B cell (primary cell): ENCODE data around the gene HIP1. TPM values are rescaled to one million over a fixed set of nuclear protein-coding genes. Genes with fewer than 3 reads are reported as not detected.

Source experiments
- ATAC-seq: fragments of 200-7000 bp; cut with Tn5 transposase; one replicate; pipeline ENCODE4 v1.10.0; 2021; ENCODE audit warnings: low read depth, mild to moderate bottlenecking, moderate number of reproducible peaks, moderate library complexity
- CTCF ChIA-PET: fragments of 350-600 bp; sonication (Branson Sonifier 250); formaldehyde crosslinking; loops from one replicate; lab custom pipeline; 2021; ENCODE audit warnings: antibody characterized with exemption, inconsistent platforms; lab: Charles Lee
- POLR2A ChIA-PET: fragments of 350-600 bp; sonication (Branson Sonifier 250); formaldehyde crosslinking; loops from one replicate; lab custom pipeline; 2021; ENCODE audit warnings: antibody characterized with exemption; lab: Charles Lee
- DNase-seq: peaks from one replicate; pipeline ENCODE4 v3.0.0; 2013
- H2AFZ ChIP-seq: 2 replicates; pipeline ENCODE4 v1.6.1; 2012; ENCODE audit warnings: mild to moderate bottlenecking, low read depth, low read length; ENCODE audit not compliant: insufficient read depth, poor library complexity, severe bottlenecking
- H3K27ac ChIP-seq, 2 donors: 1 replicate in 1 of 2; 2 replicates in 1 of 2; pipeline ENCODE4 v1.5.1; 2012 to 2013; ENCODE audit warnings: low read length in 2 of 2, mild to moderate bottlenecking in 2 of 2, moderate library complexity in 1 of 2
- H3K27me3 ChIP-seq, 4 experiments: fragments of 200-600 bp in 1 of 4; sonication (generic) in 1 of 4; replicated peaks in 1 of 4; 1 replicate in 2 of 4; 2 replicates in 2 of 4; pipeline versions ENCODE4 v1.6.1 to v1.7.0; 2013 to 2016; ENCODE audit warnings: low read length in 3 of 4, mild to moderate bottlenecking in 2 of 4, mixed read lengths in 1 of 4, moderate library complexity in 1 of 4; ENCODE audit not compliant: insufficient read depth in 4 of 4, control insufficient read depth in 3 of 4; ENCODE audit errors: control extremely low read depth in 1 of 4
- H3K36me3 ChIP-seq, 2 experiments: replicated peaks in 1 of 2; 1 replicate in 1 of 2; 2 replicates in 1 of 2; pipeline versions ENCODE4 v1.6.1 to v1.7.1; 2013; ENCODE audit warnings: low read length in 1 of 2; ENCODE audit not compliant: insufficient read depth in 2 of 2, control insufficient read depth in 1 of 2; ENCODE audit errors: control extremely low read depth in 1 of 2, extremely low read depth in 1 of 2
- H3K4me1 ChIP-seq, 2 donors: fragments of 200-600 bp in 1 of 2; sonication (generic) in 1 of 2; 1 replicate in 1 of 2; 2 replicates in 1 of 2; pipeline versions ENCODE4 v1.5.1 to v1.6.1; 2013 to 2017; ENCODE audit warnings: low read length in 2 of 2; ENCODE audit not compliant: control insufficient read depth in 2 of 2, insufficient read depth in 2 of 2
- H3K4me2 ChIP-seq: replicated peaks from 2 replicates; pipeline ENCODE3; 2012; ENCODE audit warnings: mild to moderate bottlenecking, low read depth, low read length; ENCODE audit not compliant: poor library complexity, severe bottlenecking
- H3K4me3 ChIP-seq, 5 experiments: fragments of 200-600 bp in 1 of 5; sonication (generic) in 1 of 5; 1 replicate in 3 of 5; 2 replicates in 2 of 5; pipeline versions ENCODE4 v1.5.1 to v1.7.0; 2011 to 2016; ENCODE audit warnings: low read length in 4 of 5, mild to moderate bottlenecking in 4 of 5, low read depth in 2 of 5, control low read depth in 1 of 5, moderate library complexity in 1 of 5; ENCODE audit not compliant: insufficient read depth in 1 of 5; ENCODE audit errors: control extremely low read depth in 1 of 5, extremely low read depth in 1 of 5
- H3K79me2 ChIP-seq: fragments of 200-600 bp; sonication (generic); one replicate; pipeline ENCODE4 v1.6.0; 2016; ENCODE audit warnings: low read length; ENCODE audit not compliant: control insufficient read depth, insufficient read depth
- H3K9ac ChIP-seq: fragments of 200-600 bp; sonication (generic); 2 replicates; pipeline ENCODE4 v1.6.1; 2017; ENCODE audit warnings: mild to moderate bottlenecking, low read length, moderate library complexity
- H3K9me3 ChIP-seq, 3 donors: one replicate each; pipeline versions ENCODE4 v1.6.1 to v1.7.1; 2013; ENCODE audit warnings: low read length in 2 of 3; ENCODE audit not compliant: control insufficient read depth in 2 of 3, insufficient read depth in 1 of 3; ENCODE audit errors: control extremely low read depth in 1 of 3
- H4K20me1 ChIP-seq: 2 replicates; pipeline ENCODE4 v1.6.0; 2012; ENCODE audit warnings: mild to moderate bottlenecking, low read length; ENCODE audit not compliant: insufficient read depth, control insufficient read depth, poor library complexity, severe bottlenecking
- H3K27ac Mint-ChIP-seq: one replicate; pipeline ENCODE4 v1.8.0; 2021; ENCODE audit warnings: mixed read lengths
- H3K27me3 Mint-ChIP-seq: one replicate; pipeline ENCODE4 v1.8.0; 2021; ENCODE audit warnings: mixed read lengths
- H3K4me1 Mint-ChIP-seq: one replicate; pipeline ENCODE4 v1.8.0; 2021; ENCODE audit warnings: mixed read lengths
- H3K4me3 Mint-ChIP-seq: one replicate; pipeline ENCODE4 v1.8.0; 2021; ENCODE audit warnings: mixed read lengths
- H3K9me3 Mint-ChIP-seq: one replicate; pipeline ENCODE4 v1.8.0; 2022; ENCODE audit warnings: mixed read lengths; ENCODE audit not compliant: insufficient read depth
- CTCF ChIP-seq: fragments of 200-600 bp; IDR thresholded peaks from one replicate; pipeline ENCODE4 v1.8.0; 2022; ENCODE audit warnings: antibody characterized with exemption, mild to moderate bottlenecking
- EZH2 ChIP-seq: IDR thresholded peaks from 2 replicates; pipeline ENCODE4 v1.6.1; 2012; ENCODE audit warnings: borderline replicate concordance, low read depth, mild to moderate bottlenecking, moderate library complexity, low read length; ENCODE audit not compliant: insufficient read depth, poor library complexity, severe bottlenecking
- WGBS: methylation state at CpG from one replicate; pipeline ENCODE4 v1.1.5; 2013; ENCODE audit warnings: missing lambda C conversion rate; ENCODE audit not compliant: insufficient coverage; 5-methylcytosine and 5-hydroxymethylcytosine counted together
- intact Hi-C: fragments of 100-400 bp; cut with micrococcal nuclease; formaldehyde crosslinking; loops from one replicate; pipeline ENCODE4 v1.10.0; 2022
- polyA plus RNA-seq: library from polyadenylated mRNA; depleted of rRNA; stranded (reverse); fragments of >200 nt; gene quantifications from 2 replicates; pipeline ENCODE4 v1.2.3, GENCODE V29; 2012
- total RNA-seq, 2 donors: library from RNA; stranded (reverse); fragments of 120-200 nt in 1 of 2; gene quantifications; 1 replicate in 1 of 2; 2 replicates in 1 of 2; pipeline versions ENCODE4 v1.2.3 to v1.2.4, GENCODE V29; 2013 to 2022

Gene HIP1
- total and polyA plus RNA-seq, 2 donors (not counting 1 experiment from before 2014, with no cell fraction given), result 6.5 to 16.7 TPM

- Histone ChIP-seq H3K27ac (no peak overlapping the region), H3K79me2 (no peaks in the 10 kb centered on the region), H3K4me1 (peaks cover 6 to 13% of the 10 kb centered on the region in 2 donors), H4K20me1 (no peaks in the 10 kb centered on the region), H3K4me3 (no peak overlapping the region), H3K36me3 (no peaks in the 10 kb centered on the region), H3K9me3 (no peaks in the 10 kb centered on the region), H3K27me3 (no peaks in the 10 kb centered on the region), H3K4me2 (no peak overlapping the region), H3K9ac (no peak overlapping the region), H2AFZ (no peak overlapping the region)
- H3K9me3 Mint-ChIP-seq, result no peaks in the 10 kb centered on the region
- no peaks in the 10 kb centered on the region for H3K27me3 Mint-ChIP-seq
- ChIA-PET POLR2A (interaction anchor here (0.6 to 0.8 kb wide), 2 partner anchors 8 to 16 kb away, joined by 3 to 6 read pairs; no protein-coding TSS in a partner anchor), CTCF (no interaction called here)
- H3K4me1 Mint-ChIP-seq, result peaks cover 24% of the 10 kb centered on the region
- H3K4me3 Mint-ChIP-seq, result no peak overlapping the region
- no peak overlapping the region for H3K27ac Mint-ChIP-seq
- no peak for ATAC-seq
- intact Hi-C loops, result no loop called here
- no peak for DNase-seq
- TF ChIP-seq CTCF (no peak), EZH2 (no peak)
- 94% methylated on average over 2 of the region's 4 CpGs for WGBS
Observed at GRCh38 chr7:75696263-75697037, 42.3 kb downstream of the HIP1 start.

- POLR2A ChIA-PET, result no interaction called here
- DNase-seq, result no peak
- TF ChIP-seq EZH2 (no peak), CTCF (no peak)
- Mint-ChIP-seq H3K9me3 (no peaks in the 10 kb centered on the region), H3K27ac (no peak overlapping the region), H3K4me3 (no peak overlapping the region), H3K27me3 (no peaks in the 10 kb centered on the region), H3K4me1 (peaks cover 36% of the 10 kb centered on the region)
- Histone ChIP-seq H3K4me2 (no peak overlapping the region), H3K27me3 (no peaks in the 10 kb centered on the region), H3K9ac (no peak overlapping the region), H4K20me1 (no peaks in the 10 kb centered on the region), H3K27ac (no peak overlapping the region), H3K36me3 (no peaks in the 10 kb centered on the region), H3K4me1 (peaks cover 12 to 19% of the 10 kb centered on the region in 2 donors), H3K4me3 (no peak overlapping the region), H3K79me2 (no peaks in the 10 kb centered on the region), H3K9me3 (no peaks in the 10 kb centered on the region), H2AFZ (no peak overlapping the region)
- CTCF ChIA-PET, result no interaction called here
- intact Hi-C loops, result no loop called here
- WGBS, result 97% methylated on average over 4 of the region's 6 CpGs
- no peak for ATAC-seq
Observed at GRCh38 chr7:75694638-75695399, 43.9 kb downstream of the HIP1 start.
